Measurements from ENCODE around the gene ZIC5.
"Not testable (repeated sequence)": the region's sequence is repeated elsewhere in the genome, so short reads cannot be mapped to it uniquely, and the experiment has no call there.

The ZIC5 gene

GRCh38 chr13:99959127-99959539 lies 12.4 kb downstream of the ZIC5 start:
- DNase-seq, result no peak

- no peak for DNase-seq
These were observed 13.0 kb downstream of the ZIC5 start for GRCh38 chr13:99958406-99959126.

- DNase-seq, result no peak
These were observed 14.9 kb downstream of the ZIC5 start for GRCh38 chr13:99956473-99957349.

- DNase-seq, result no peak
These were observed 15.7 kb downstream of the ZIC5 start for GRCh38 chr13:99955747-99956472.

- DNase-seq, result no peak
These were observed 16.3 kb downstream of the ZIC5 start for GRCh38 chr13:99955107-99955746.

- DNase-seq, result no peak
These were observed 18.3 kb downstream of the ZIC5 start for GRCh38 chr13:99953138-99953755.

GRCh38 chr13:99951666-99952065 lies 19.9 kb downstream of the ZIC5 start:
- not testable (repeated sequence) for DNase-seq

- DNase-seq, result no peak
These were observed 21.7 kb downstream of the ZIC5 start for GRCh38 chr13:99949679-99950413.

GRCh38 chr13:99948907-99949678 lies 22.5 kb downstream of the ZIC5 start:
- DNase-seq, result no peak

- DNase-seq, result no peak
These were observed 23.2 kb downstream of the ZIC5 start for GRCh38 chr13:99948411-99948810.

- DNase-seq, result no peak
These were observed 23.9 kb downstream of the ZIC5 start for GRCh38 chr13:99947666-99948065.

GRCh38 chr13:99945515-99945914 lies 26.1 kb downstream of the ZIC5 start:
- not testable (repeated sequence) for DNase-seq

GRCh38 chr13:99944606-99945005 lies 27.0 kb downstream of the ZIC5 start:
- no peak for DNase-seq

GRCh38 chr13:99944102-99944501 lies 27.5 kb downstream of the ZIC5 start:
- DNase-seq, result no peak

- DNase-seq, result no peak
These were observed 29.7 kb downstream of the ZIC5 start for GRCh38 chr13:99941911-99942310.

- DNase-seq, result no peak
These were observed 30.5 kb downstream of the ZIC5 start for GRCh38 chr13:99941086-99941485.

- no peak for DNase-seq
These were observed 32.9 kb downstream of the ZIC5 start for GRCh38 chr13:99938635-99939034.

- no peak for DNase-seq
These were observed 35.8 kb downstream of the ZIC5 start for GRCh38 chr13:99935772-99936171.

GRCh38 chr13:99932912-99933311 lies 38.7 kb downstream of the ZIC5 start:
- no peak for DNase-seq

- DNase-seq, result no peak
These were observed 40.6 kb downstream of the ZIC5 start for GRCh38 chr13:99930925-99931324.

GRCh38 chr13:99929866-99930265 lies 41.7 kb downstream of the ZIC5 start:
- no peak for DNase-seq

All from SIG-M5 (cell line).